ENCODE results near the gene AP1G2. TPM values are rescaled to one million over a fixed set of nuclear protein-coding genes. Genes with fewer than 3 reads are reported as not detected.

AP1G2 gene
- polyA plus RNA-seq, 1 experiment, result 8.2 TPM

DNA sequence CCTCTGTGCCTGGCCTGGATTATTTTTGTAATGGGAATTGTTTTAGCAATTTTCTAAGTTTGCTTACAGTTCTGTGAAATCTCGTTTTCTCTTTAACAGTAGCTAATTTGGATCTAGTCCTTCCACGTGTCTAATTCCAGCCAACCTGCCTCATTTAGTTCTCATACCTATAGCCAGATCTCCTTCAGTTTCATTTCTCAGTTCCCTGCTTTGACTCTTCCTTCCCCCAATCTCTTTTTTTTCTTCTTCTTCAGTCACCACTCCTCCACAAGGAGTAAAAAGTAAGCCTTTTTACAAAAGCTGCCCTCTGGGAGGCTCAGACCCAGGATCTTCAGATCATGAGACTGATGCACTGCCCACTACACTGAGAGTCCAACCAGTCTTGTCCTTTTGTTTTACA is 10.1 kb downstream of the AP1G2 start:
- CTCF ChIA-PET, result interaction anchor here (0.8 to 8.1 kb wide), 2 partner anchors 74 to 79 kb away, joined by 3 to 330 read pairs; no protein-coding TSS in a partner anchor
- Histone ChIP-seq H3K4me3 (ENCODE audit: low read depth, low read length) (no peak overlapping the region), H3K9me3 (ENCODE audit: control insufficient read depth, insufficient read depth, low read length) (no peaks in the 10 kb centered on the region), H3K27ac (ENCODE audit: low read depth, low read length) (no peak overlapping the region), H3K27me3 (ENCODE audit: control insufficient read depth, insufficient read depth, low read length) (no peaks in the 10 kb centered on the region)
- no peak for DNase-seq (ENCODE audit: low read depth, low spot score)
- TF ChIP-seq CTCF (IDR thresholded peaks at IDR 0.05; ENCODE audit: low read depth, low read length), result no peak
- POLR2A ChIA-PET, result interaction anchor here (0.6 to 1.0 kb wide), 3 partner anchors 83 to 531 kb away, joined by 3 to 5 read pairs (median 3); partner anchors contain the start of gene PABPN1

DNA sequence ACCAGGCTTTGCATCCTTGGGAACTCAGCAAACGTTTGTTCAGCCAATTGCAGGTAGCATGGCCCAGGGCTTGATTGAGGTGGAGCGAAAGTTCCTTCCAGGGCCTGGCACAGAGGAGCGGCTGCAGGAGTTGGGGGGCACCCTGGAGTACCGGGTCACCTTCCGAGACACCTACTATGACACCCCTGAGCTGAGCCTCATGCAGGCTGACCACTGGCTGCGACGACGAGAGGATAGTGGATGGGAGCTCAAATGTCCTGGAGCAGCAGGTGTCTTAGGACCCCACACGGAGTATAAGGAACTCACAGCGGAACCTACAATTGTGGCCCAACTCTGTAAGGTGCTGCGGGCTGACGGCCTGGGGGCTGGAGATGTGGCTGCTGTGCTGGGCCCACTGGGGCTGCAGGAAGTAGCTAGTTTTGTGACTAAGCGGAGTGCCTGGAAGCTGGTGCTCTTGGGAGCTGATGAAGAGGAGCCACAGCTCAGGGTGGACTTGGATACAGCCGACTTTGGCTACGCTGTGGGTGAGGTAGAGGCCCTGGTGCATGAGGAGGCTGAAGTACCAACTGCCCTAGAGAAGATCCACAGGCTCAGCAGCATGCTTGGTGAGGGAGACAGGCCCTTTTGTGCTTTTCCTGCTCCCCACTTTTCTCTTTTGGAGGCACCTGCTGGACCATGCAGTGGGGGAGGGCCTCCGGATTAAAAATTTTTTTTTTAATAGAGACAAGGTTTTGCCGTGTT is 10.7 kb downstream of the AP1G2 start:
- no peak for DNase-seq (ENCODE audit: low read depth, low spot score)
- Histone ChIP-seq H3K27me3 (ENCODE audit: control insufficient read depth, insufficient read depth, low read length) (no peaks in the 10 kb centered on the region), H3K9me3 (ENCODE audit: control insufficient read depth, insufficient read depth, low read length) (no peaks in the 10 kb centered on the region), H3K4me3 (ENCODE audit: low read depth, low read length) (peak overlapping the region; percentile 90), H3K27ac (ENCODE audit: low read depth, low read length) (peak overlapping the region; percentile 47)
- CTCF ChIA-PET, result interaction anchor here (8.1 kb wide), 1 partner anchor 78 kb away, joined by 330 read pairs; no protein-coding TSS in a partner anchor
- TF ChIP-seq CTCF (IDR thresholded peaks at IDR 0.05; ENCODE audit: low read depth, low read length), result no peak
- POLR2A ChIA-PET, result interaction anchor here (0.5 to 1.0 kb wide), 3 partner anchors 59 to 531 kb away, joined by 3 to 6 read pairs (median 3); partner anchors contain the start of gene PABPN1

GRCh38 chr14:23555882-23556699 is 11.5 kb downstream of the AP1G2 start, which contains the start of gene THTPA:
Gene THTPA, plus strand, starts transcription at chr14:23556271. Its CDS starts 487 bp downstream, at chr14:23556758.
- TF ChIP-seq CTCF (IDR thresholded peaks at IDR 0.05; ENCODE audit: low read depth, low read length), result no peak
- peak within 1 kb of the TSS; percentile 90 for H3K4me3 ChIP-seq (ENCODE audit: low read depth, low read length)
- ChIA-PET CTCF (interaction anchor here (2.5 to 8.1 kb wide), 2 partner anchors 78 kb away, joined by 15 to 330 read pairs; no protein-coding TSS in a partner anchor), POLR2A (interaction anchor here (0.5 to 1.0 kb wide), 7 partner anchors 14 to 234 kb away, joined by 3 to 6 read pairs (median 3); no protein-coding TSS in a partner anchor)
- H3K27me3 ChIP-seq (ENCODE audit: control insufficient read depth, insufficient read depth, low read length), result no peaks in the 10 kb centered on the region
- H3K27ac ChIP-seq (ENCODE audit: low read depth, low read length), result peak within 1 kb of the TSS; percentile 73
- H3K9me3 ChIP-seq (ENCODE audit: control insufficient read depth, insufficient read depth, low read length), result no peaks in the 10 kb centered on the region
- DNase-seq (ENCODE audit: low read depth, low spot score), result peak; percentile 59

DNA sequence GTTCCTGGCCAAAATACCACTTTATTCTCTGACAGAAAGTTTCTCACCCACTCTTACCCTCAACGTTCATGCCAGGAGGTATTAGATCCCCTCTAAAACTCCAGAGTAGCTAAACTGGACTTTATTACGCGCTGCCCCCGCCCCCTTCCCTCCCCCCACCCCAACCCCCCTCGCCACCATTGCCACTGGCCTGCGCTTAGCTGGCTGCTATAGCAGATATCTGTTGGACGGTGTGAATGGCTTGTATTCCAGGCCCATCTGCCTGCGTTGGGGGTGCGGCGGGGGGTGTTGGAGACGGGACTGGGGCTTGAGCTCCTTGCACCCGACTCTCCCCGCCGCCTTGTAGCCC is 12.1 kb downstream of the AP1G2 start:
- Histone ChIP-seq H3K9me3 (ENCODE audit: control insufficient read depth, insufficient read depth, low read length) (no peaks in the 10 kb centered on the region), H3K27me3 (ENCODE audit: control insufficient read depth, insufficient read depth, low read length) (peaks cover 3% of the 10 kb centered on the region), H3K4me3 (ENCODE audit: low read depth, low read length) (peak overlapping the region; percentile 90), H3K27ac (ENCODE audit: low read depth, low read length) (no peak overlapping the region)
- CTCF ChIA-PET, result interaction anchor here (0.6 to 2.5 kb wide), 2 partner anchors 77 to 255 kb away, joined by 3 to 15 read pairs; no protein-coding TSS in a partner anchor
- TF ChIP-seq CTCF (IDR thresholded peaks at IDR 0.05; ENCODE audit: low read depth, low read length), result no peak
- POLR2A ChIA-PET, result interaction anchor here (0.6 to 1.0 kb wide), 6 partner anchors 14 to 233 kb away, joined by 3 to 5 read pairs (median 3); no protein-coding TSS in a partner anchor
- DNase-seq (ENCODE audit: low read depth, low spot score), result no peak
